ENCODE results near the gene ENKD1. TPM values are rescaled to one million over a fixed set of nuclear protein-coding genes. Genes with fewer than 3 reads are reported as not detected.

Gene ENKD1
- total RNA-seq, 1 donor from 2014 or later = 11.8 TPM

Other genes starting within 250 kb of the ENKD1 start
- gene HSD11B2, start 235.6 kb downstream of the ENKD1 start, total RNA-seq = 3.6 and 5.0 TPM in 2 replicates
- gene ATP6V0D1, start 185.6 kb downstream of the ENKD1 start, total RNA-seq = 37.7 and 41.5 TPM in 2 replicates
- gene AGRP, start 183.2 kb downstream of the ENKD1 start, total RNA-seq = not detected in 2 replicates
- 26.3 and 27.1 TPM in 2 replicates for gene RIPOR1, start 137.9 kb downstream of the ENKD1 start, total RNA-seq
- 64.7 and 67.6 TPM in 2 replicates for gene CTCF, start 104.2 kb downstream of the ENKD1 start, total RNA-seq
- gene CARMIL2, start 21.6 kb downstream of the ENKD1 start, total RNA-seq = 228 and 238 TPM in 2 replicates
- gene ACD, start 6.5 kb downstream of the ENKD1 start, total RNA-seq = 56.7 and 59.1 TPM in 2 replicates
- gene PARD6A, start 5.8 kb downstream of the ENKD1 start, total RNA-seq = 13.4 and 16.1 TPM in 2 replicates
- 0.86 and 1.4 TPM in 2 replicates for gene C16orf86, start 64 bp upstream of the ENKD1 start, total RNA-seq
- gene GFOD2, start 52.6 kb upstream of the ENKD1 start, total RNA-seq = 19.6 and 20.3 TPM in 2 replicates
- gene RANBP10, start 139.8 kb upstream of the ENKD1 start, total RNA-seq = 23.0 and 25.7 TPM in 2 replicates
- 0.52 and 0.83 TPM in 2 replicates for gene TSNAXIP1, start 140.1 kb upstream of the ENKD1 start, total RNA-seq
- gene THAP11, start 175.6 kb upstream of the ENKD1 start, total RNA-seq = 43.0 and 49.5 TPM in 2 replicates
- 183 and 186 TPM in 2 replicates for gene NUTF2, start 180.2 kb upstream of the ENKD1 start, total RNA-seq
- gene CENPT, start 180.9 kb upstream of the ENKD1 start, total RNA-seq = 41.6 and 45.0 TPM in 2 replicates
- gene EDC4, start 206.3 kb upstream of the ENKD1 start, total RNA-seq = 115 and 128 TPM in 2 replicates
- gene NRN1L, start 218.1 kb upstream of the ENKD1 start, total RNA-seq = 0.65 and 0.76 TPM in 2 replicates
- gene PSKH1, start 226.5 kb upstream of the ENKD1 start, total RNA-seq = 17.8 TPM in 2 replicates